DOHH2 (cell line): ENCODE data around the gene SPANXN1.

Source experiments
- CTCF ChIP-seq: fragments of 200-600 bp; sonication (generic); IDR thresholded peaks from one replicate; pipeline ENCODE4 v1.5.1; 2014; ENCODE audit warnings: antibody characterized with exemption, mild to moderate bottlenecking, low read depth, low read length; ENCODE audit not compliant: poor library complexity, severe bottlenecking
- EZH2phosphoT487 ChIP-seq: fragments of 200-600 bp; sonication (generic); IDR thresholded peaks from 2 replicates; pipeline ENCODE4 v1.6.1; 2017; ENCODE audit warnings: borderline replicate concordance, mild to moderate bottlenecking, antibody characterized with exemption, low read length, moderate library complexity, mixed read lengths

- TF ChIP-seq EZH2phosphoT487 (no peak), CTCF (no peak)
Measured at GRCh38 chrX:145199078-145199477, 48.2 kb upstream of the SPANXN1 start.
